ENCODE data around the gene POLR2J.
"Not testable (repeated sequence)": the region's sequence is repeated elsewhere in the genome, so short reads cannot be mapped to it uniquely, and the experiment has no call there.

The POLR2J gene

DNA sequence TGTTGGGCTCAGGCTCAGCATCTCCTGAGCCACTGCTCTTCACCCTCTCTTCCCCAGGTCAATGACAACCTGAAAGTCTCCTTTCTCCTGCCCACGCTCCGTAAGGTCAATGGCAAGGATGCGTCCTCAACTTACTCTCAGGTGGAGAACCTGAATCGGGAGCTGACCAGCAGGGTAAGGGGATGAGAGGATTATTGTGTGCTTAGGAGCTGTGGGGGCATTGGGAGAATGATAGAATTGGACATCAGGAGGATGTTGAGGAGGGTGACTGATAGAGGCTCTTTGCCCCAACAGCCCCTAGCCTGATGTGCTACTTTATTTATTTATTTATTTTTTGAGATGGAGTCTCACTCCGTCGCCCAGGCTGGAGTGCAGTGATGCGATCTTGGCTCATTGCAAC is 12.6 kb downstream of the POLR2J start:
- DNase-seq (ENCODE audit: low spot score): no peak

DNA sequence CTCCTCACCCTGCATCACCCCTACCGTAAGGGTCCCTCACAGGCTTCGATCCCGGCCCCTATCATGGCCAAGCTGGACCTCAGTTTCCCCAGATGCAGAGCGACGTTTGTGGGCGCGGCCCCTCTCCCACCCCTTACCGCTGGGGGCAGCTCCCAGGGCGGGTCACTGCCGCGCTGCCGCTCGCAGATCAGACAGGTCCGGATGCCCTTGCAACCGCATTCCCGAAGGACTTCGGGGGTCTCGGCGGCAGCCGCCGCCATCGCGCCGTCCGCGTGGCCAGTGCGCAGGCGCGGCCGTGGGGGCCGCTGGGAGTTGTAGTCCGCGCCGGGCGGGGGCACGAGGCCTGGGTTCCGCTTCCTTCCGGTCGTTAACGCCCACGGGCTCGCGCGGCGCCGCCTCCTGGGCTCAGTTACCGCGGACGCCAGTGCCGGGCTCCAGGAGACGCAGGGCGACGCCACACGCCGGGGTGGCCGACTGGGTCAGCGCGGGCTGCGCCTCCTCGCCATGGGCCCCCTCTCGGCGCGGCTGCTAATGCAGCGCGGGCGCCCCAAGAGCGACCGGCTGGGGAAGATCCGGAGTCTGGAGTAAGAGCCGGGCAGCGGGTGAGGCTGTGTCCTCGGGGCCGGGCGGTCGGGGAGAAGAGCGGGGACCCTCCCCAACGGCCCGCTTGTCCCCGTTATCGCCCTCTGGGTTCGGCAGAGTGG is 14.0 kb downstream of the POLR2J start, which contains the start of the genes ALKBH4 and LRWD1:
ALKBH4 (minus strand) TSS at position 287 of the 704 bp plus-strand sequence; CDS start at position 260, 27 bp downstream.
LRWD1 (plus strand) TSS at position 408 of the 704 bp plus-strand sequence; CDS start at position 505, 97 bp downstream.
- DNase-seq (ENCODE audit: low spot score): peak; percentile 87

DNA sequence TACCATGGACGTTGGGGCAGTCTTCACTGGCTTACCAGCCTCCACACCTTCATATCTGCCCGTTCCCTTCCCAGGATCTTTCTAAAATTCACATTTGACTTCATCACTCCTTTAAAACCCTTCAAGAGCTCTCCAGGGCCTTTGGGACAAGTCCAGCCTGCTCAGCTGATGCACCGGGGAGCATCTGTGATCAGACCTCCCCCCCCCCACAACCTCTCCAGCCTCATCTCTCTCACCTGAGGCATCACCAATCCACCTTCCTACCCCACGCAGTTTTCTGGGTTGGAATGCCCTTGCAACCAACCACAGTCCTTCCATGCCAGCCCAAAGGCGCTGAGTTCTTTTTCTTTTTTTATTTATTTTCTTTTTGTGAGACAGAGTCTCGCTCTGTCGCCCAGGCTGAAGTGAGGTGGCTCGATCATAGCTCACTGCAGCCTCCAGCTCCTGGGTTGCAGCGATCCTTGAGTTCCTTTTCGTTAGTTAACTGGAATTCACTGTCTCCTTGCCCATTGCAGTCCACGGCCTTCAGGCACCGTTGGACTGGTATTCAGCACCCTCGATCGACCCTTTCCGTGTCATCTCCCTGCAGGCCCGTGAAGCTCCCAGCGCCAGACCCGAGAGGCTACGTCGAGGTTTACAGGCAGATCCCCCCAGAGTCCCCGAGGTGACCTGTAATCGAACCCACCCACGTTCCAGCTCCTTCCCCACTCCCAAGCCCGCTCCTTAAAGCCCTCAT is 14.7 kb downstream of the POLR2J start:
- DNase-seq (ENCODE audit: low spot score): no peak

DNA sequence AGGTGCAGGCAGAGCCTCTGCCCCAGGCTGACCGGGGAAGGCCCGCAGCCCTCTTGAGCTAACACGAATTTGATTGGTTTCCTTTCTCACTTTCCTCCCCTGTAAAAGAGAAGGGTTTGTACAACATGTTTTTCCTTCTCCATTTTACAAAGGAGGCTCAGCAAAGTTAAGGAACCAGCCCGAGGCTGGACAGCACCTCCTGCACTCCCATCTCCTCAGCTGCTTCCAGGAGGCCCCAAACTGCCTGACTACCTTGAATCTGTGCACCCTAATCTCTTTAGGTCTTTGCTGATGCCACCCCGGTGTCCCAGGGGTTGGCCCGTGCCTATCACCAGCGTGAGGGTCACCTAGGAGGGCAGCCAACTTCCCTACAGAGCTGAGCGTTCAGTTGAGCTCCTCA is 18.3 kb downstream of the POLR2J start:
- DNase-seq (ENCODE audit: low spot score): no peak

DNA sequence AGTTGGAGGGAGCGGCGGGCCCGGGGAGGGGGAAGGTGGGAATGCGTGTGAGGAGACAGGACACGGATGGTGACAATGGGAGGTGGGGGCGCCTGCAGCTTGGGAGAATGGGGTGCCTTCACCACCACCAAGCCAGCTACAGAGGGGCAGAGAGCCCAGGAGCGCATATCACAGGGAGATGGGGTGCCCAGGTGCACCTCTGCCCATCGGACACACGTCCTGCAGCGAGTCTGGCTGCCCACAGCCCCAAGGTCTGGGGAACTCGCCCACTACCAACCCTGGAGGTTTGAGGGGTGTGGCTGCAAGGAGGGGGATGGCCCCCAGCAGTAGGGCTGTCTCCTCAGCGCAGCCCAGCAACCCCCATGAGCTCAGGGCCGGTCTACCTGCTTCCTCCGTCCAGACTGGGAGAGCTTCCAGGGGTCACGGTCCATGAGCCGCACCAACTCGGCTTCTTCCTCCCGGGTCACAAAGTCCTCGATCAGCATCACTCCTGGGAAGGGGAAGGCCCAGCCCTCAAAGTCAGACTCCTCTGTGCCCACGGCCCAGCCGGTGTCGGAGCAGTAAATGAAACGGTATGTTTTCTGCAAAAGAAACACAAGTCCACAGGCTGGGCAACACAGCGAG is 19.4 kb downstream of the POLR2J start:
- DNase-seq (ENCODE audit: low spot score): no peak

DNA sequence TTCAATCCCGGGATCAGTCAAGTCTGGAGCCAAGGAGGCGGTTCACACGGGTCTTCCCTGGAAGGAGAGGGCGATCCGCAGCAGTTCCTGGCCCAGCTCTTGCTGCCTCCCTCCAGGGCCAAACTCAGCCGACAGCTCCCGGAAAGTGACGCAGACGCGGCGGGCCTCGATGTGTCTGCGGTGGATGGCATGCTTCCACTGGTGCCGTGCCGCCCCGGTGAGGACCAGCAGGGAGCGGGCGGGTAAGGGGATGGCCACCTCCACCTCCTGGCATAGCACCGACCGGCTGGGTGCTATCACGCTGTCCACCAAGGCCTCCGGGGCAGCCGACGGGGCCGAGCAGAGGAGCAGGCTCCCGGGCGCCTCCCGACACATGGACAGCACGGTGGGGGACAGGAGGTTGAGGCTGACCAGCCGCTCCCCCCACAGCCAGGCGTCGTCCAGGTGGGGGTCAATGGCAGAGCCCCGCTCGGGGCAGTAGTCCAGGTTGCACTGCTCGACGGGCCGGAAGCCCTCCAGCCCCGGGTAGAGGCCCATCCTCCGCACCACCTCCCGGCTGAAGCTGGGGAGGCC is 21.3 kb downstream of the POLR2J start:
- DNase-seq (ENCODE audit: low spot score): no peak

DNA sequence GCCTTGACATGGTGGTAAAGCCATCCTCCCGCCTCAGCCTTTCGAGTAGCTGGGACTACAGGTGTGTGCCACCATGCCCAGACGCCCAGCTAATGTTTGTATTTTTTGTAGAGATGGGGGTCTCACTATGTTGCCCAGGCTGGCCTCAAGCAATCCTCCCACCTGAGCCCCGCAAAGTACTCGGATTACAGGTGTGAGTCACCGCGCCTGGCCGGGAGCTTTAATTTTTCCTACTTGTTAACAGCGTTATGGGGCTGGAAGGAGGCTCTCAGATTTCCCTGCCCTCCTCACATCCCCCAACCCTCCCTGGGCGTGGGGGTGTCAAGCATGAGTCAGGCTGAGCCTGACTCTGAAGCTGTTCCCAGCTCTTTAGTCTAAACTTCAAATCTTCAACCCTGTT is 22.4 kb downstream of the POLR2J start:
- no peak for DNase-seq (ENCODE audit: low spot score)

DNA sequence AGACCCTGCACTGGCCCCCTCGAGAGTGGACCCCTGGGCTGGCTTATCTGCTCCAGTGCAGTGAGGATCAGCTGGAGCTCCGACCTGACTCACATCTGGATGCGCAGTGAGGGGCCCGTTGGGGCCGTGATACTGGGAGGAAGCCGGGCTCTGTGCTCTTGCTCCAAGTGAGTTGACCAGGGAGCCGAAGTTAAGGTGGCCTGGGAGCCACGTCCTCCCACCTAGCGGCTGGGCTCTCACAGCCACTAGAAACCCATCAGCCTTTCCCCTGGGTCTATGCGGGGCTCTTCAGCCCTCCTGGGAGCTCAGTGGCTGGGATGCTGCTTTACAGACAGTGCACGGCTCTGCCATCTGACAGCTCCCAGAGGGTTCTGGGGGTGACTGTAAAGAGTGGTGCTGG is 23.1 kb downstream of the POLR2J start:
- DNase-seq (ENCODE audit: low spot score): no peak

DNA sequence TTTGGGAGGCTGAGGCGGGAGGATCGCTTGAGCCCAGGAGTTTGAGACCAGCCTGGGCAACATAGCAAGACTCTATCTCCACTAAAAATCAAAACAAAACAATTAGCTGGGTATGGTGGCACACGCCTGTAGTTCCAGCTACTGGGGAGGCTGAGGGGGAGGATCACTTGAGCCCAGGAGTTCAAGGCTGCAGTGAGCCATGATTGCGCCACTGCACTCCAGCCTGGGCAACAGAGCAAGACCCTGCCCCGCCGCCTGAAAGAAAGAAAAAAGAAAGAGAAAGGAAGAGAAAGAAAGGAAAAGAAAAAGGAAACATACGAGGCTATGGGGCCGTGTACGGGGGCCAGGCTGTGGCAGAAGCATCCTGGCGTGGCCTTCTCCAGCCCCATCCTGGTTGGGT is 23.8 kb downstream of the POLR2J start:
- DNase-seq (ENCODE audit: low spot score): not testable (repeated sequence)

DNA sequence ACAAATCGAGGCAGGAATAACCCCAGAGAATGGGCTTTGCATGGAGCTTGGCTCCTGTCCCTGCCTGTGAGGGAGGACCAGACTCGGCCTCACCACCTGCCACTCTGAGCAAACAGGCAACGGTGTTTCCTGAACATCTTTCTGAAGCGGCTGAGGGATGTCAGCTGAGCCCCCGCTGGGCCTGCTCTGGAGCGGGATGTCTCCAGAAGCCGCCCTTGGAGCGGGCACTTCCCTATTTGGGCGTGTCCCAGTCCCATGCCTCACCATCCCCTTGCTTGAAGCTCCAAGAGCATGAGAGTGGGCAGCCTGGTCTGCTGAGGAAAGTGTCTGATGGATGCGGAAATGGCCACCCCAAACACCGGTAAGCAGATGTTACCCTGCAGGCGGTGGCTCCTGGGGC is 24.3 kb downstream of the POLR2J start:
- no peak for DNase-seq (ENCODE audit: low spot score)

DNA sequence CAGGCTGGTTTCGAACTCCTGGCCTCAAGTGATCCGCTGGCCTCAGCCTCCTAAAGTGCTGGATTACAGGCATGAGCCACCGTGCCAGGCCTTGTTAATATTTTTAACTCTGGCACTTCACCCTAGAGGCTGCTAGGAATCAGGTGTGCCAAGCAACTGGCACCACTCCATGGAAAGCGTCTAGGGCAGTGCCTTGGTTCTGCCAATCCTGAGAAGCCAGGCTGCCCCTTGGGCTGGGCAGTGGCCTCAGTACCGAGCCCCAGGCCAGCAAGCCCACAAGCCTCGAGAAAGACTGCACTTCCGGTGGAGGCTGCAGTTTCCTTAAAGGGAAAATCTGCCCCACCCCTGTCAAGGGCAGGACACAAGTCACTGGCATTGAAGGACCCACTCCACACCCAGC is 25.4 kb downstream of the POLR2J start:
- DNase-seq (ENCODE audit: low spot score): no peak

DNA sequence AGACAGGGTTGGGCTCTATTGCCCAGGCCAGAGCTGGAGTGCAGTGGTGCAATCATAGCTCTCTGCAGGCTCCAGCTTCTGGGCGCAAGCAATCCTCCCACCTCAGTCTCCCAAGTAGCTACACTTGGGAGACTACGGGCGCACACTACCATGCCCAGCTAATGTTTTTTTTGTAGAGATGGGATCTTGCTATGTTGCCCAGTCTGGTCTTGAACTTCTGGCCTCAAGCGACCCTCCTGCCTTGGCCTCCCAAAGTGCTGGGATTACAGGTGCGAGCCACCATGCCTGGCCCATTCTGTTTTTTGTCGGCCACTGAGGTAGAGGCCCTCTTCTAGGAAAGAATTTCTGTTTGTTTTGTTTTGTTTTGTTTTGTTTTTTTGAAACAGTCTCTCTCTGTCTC is 26.3 kb downstream of the POLR2J start:
- DNase-seq (ENCODE audit: low spot score): no peak

DNA sequence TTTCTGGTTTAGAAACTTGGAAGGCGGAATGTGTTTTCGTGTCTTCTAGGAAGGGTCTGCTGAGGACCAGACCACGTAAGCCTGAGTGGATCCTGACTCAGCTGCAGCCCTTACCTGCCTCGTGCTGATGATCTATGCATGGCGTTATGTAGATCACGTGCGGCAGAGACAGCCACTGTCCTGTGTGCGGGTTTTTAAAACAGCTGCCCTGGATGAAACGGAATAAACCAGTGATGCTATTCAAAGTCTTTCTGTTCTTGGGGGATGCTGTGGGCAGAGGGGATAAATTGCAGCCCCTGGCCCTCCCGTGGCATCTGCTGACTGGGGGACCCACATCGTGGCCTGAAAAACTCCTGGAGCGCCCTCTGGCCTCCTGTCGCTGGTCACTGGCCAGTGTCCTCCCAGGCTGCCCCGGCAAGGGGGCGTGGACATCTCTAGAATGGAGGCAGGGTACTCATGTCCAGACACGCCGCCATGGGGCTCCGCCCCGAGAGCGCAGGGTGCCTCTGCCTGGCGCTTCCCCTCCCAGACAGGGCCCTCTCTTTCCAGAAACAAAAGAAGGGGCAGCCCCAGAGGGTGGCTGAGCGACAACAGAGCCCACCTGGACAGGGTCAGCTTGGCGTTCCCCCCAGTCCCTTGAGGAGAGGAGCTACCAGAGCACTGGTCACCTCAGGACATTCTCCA is 27.2 kb downstream of the POLR2J start:
- no peak for DNase-seq (ENCODE audit: low spot score)

DNA sequence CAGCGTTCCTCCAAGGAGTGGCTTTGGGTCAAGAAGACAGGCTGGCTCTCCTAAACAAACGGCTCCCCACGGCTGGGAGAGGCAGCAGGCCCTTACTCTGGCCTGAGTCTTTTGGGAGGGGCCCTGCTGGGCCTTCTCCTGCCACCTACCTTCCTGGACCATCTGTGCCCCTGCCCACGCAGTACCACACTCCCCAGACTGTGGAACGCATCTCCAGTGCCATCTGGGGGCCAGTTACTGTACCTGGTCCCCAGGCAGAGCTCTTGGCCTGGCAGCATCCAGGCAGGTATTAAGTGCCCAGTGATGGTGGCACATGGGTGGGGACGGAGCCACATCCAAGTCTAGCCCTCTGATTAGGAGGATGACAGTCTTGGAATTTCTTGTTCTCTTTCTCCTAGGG is 28.5 kb downstream of the POLR2J start:
- no peak for DNase-seq (ENCODE audit: low spot score)

DNA sequence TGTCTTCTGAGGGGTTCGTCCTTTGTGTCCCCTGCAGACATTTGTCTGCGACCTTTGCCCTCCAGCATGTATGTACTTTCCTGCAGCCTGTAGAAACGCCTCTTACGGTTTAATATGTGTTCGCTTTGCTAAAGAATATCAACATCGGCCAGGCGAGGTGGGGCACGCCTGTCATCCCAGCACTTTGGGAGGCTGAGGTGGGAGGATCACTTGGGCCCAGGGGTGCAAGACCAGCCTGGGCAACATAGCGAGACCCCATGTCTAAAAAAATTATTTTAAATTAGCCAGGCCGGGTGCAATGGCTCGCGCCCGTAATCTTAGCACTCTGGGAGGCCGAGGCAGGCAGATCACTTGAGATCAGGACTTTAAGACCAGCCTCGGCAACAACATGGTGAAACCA is 29.6 kb downstream of the POLR2J start:
- no peak for DNase-seq (ENCODE audit: low spot score)

DNA sequence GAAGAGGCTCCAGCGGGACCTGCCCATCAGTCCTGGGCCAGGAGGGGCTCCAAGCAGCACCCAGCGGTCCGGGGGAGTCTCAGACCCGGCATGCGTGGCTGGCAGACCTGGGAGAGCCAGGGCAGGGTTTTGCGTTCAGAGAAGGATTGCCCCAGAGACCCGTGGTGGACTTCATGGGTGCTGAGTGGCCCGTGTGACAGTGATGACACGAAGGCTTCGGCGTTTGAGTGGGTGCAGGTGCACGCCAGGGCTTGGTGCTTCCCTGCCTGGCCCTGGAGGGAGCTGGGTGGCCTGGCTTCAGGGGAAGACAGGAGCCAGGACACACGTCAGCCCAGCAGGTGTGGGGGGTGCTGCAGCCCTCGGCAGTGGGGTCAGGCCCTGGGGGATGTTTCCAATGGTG is 31.4 kb downstream of the POLR2J start:
- DNase-seq (ENCODE audit: low spot score): no peak

DNA sequence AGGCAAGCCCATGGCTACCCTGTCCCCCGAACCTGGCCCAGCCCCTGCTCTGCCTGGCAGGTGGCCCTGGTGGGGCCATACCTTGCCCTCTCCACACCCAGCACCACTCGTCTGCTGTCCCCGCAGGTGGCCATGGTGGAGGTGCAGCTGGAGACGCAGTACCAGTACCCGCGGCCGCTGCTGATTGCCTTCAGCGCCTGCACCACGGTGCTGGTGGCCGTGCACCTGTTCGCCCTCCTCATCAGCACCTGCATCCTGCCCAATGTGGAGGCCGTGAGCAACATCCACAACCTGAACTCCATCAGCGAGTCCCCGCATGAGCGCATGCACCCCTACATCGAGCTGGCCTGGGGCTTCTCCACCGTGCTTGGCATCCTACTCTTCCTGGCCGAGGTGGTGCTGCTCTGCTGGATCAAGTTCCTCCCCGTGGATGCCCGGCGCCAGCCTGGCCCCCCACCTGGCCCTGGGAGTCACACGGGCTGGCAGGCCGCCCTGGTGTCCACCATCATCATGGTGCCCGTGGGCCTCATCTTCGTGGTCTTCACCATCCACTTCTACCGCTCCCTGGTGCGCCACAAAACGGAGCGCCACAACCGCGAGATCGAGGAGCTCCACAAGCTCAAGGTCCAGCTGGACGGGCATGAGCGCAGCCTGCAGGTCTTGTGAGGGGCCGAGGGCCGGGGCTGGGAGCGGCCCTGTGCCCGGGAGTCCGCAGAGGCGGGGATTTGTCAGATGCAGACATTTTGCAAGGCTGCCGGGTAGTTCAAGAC is 32.1 kb downstream of the POLR2J start:
- DNase-seq (ENCODE audit: low spot score): no peak

DNA sequence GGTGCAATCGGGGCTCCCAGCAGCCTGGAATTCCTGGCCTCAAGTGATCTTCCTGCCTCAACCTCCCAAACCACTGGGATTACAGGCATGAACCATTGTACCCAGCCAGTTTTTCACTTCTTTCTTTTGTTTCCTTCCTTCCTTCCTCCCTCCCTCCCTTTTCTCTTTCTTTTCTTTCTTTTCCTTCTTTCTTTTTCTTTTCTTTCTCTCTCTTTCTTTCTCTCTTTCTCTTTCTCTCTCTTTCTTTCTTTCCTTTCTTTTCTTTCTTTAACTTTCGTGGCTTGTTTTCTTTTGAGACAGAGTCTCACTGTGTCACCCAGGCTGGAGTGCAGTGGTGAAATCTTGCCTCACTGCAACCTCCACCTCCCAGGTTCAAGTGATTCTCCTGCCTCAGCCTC is 33.0 kb downstream of the POLR2J start:
- no peak for DNase-seq (ENCODE audit: low spot score)

DNA sequence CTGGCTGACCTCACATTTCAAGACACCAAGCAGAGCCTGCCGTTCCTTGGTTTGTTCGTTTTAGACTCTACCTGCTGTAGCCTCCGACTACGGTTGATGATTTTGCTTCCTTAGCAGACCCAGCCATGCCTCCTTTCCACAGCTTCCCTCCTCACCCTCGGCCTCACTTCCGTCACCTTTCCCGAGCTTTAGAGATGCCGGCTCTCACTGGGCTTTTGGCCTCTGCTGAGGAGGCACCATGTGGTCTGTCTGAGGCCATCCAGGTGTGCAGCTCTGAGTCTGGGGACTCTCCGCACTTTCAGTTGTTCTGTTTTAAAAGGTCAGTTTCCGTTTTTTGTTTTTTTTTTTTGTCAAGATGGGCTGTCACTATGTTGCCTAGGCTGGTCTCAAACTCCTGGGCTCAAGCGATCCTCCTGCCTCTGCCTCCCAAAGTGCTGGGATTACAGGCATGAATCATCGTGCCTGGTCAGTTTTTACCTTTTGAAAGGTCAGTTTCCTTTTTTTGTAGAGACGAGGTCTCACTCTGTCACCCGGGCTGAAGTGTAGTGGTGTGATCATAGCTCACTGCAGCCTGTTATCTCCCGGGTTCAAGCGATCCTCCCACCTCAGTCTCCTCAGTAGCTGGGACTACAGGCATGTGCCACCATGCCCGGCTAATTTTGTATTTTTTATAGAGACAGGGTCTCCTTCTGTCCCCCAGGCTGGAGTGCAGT is 33.6 kb downstream of the POLR2J start:
- no peak for DNase-seq (ENCODE audit: low spot score)

DNA sequence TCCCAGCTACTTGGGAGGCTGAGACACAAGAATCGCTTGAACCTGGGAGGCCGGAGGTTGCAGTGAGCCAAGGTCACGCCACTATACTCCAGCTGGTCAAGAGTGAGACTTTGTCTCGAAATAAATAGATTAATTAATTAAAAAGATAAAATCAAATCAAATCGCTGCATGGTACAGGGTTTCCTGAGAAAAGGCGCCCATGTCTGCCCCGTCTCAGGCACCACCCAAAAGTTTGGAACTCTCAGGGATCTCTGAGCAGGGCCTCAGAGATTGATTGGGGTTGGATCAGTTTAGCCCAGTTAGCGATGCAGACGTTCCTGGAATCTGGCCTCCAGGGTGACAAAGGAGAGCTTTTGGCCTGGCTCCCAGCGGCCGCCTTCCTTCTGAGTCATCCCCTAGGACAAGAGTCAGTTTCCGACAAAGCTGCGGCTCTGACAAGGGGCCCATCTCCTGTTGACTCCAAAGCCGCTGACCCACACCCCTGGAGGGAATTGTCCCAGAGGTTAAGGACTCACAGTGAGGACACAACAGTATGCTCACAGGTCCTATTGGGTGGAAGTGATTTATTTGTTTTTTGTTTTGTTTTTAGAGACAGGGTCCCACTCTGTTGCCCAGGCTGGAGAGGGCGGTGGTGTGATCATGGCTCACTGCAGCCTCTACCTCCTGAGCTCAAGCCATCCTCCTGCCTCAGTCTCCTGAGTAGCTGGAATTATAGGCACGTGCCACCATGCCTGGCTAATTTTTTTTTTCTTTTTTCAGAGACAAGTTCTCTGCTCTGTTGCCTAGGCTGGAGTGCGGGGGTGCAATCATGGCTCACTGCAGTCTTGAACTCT is 38.5 kb downstream of the POLR2J start:
- DNase-seq (ENCODE audit: low spot score): no peak
